ENCODE measurements around the gene CCSER1.
"Not testable (repeated sequence)": the region's sequence is repeated elsewhere in the genome, so short reads cannot be mapped to it uniquely, and the experiment has no call there.

Gene CCSER1

DNA sequence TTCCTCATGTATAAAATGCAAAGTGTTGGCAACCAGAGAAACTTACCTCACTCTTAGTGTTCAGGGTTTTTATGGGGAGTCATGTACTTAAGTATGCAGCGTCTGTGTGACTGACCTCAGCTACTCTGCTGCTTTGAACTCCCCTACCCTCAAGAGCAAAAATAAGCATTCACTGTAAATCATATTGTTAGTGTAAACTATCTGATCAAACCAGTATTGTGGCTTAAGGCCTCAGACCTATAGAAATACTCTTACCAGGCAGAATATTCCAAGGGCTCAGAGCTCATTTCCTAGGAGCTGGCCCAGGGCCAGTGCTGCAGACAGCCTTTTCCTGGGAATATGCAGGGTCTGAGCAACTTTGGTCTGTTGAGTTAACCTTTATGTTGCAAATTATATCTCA is 453.1 kb downstream of the CCSER1 start:
- DNase-seq: no peak

DNA sequence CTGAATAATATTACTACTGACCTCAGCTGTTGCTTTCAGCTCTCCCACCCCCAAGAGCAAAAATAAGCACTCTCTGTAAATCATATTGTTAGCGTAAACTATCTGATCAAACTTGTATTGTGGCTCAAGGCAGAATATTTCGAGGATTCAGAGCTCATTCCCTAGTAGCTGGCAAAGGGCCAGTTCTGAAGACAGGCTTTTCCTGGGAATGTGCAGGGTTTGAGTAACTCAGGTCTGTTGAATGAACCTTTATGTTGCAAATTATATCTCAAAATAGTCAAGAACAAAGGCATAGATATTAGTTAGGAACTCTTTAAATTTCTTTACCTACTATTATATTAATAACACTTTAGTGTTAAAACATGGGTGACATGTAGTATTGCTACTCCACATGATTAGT is 454.9 kb downstream of the CCSER1 start:
- no peak for DNase-seq

DNA sequence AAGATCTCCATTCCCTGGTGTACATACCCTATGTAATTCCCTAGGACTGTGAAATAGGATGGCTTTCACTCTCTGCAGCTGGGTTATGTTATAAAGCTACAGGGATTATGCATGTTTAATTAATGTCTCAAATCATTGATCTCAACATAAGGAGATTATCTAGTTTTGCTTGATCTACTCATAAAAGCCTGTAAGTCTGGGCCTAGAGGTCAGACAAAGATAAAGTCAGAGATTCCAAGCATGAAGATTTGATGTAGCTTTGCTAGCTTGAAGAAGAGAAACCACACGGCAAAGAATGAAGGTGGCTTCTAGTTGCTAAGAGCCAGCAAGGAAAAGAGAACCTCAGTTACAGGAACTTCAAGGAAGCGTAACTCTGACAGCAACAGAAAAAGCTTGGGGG is 456.9 kb downstream of the CCSER1 start:
- no peak for DNase-seq

DNA sequence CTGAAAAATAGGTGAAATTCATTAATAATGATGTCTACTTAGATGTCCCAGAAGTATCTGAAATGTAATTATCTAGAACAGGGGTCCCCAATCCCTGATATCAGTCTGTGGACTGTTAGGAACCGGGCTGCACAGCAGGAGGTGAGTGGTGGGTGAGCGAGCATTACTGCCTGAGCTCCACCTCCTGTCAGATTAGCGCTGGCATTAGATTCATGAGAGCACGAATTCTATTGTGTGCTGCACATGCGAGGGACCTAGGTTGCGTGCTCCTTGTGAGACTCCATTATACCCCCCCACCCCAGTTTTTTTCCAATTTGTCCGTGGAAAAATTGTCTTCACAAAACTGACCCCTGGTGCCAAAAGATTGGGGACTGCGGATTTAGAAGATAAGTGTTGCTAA is 458.8 kb downstream of the CCSER1 start:
- no peak for DNase-seq

DNA sequence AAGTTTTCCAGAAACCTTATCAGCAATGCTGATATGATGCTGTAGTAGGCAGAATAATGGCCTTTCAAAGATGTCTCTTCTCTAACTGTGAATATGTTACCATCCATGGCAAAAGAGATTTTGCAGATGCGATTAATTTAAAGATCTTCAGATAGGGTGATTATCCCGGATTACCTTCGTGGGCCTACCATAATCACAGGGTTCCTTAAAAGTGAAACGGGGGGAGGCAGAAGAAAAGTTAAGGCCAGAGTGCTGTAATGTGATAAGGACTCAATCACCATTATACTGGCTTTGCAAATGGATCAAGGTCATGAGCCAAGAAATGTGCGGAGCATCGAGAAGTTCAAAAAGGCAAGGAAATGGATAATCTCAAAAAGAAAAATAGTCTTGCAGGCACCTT is 459.6 kb downstream of the CCSER1 start:
- DNase-seq: no peak

DNA sequence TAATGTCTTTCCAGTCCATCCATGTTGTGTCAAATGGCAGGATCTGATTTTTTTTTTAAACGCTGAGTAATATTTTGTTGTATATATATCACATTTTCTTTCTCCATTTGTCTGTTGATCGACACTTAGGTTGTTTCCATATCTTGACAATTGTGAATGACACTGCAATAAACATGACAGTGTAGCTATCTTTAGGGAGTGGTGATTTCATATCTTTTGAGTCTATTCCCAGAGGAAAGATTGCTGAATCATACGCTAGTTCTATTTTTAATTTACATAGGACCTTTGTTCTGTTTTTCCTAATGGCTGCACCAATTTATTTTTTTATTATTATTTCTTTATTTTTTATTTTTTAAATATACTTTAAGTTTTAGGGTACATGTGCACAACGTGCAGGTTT is 470.7 kb downstream of the CCSER1 start:
- no peak for DNase-seq

DNA sequence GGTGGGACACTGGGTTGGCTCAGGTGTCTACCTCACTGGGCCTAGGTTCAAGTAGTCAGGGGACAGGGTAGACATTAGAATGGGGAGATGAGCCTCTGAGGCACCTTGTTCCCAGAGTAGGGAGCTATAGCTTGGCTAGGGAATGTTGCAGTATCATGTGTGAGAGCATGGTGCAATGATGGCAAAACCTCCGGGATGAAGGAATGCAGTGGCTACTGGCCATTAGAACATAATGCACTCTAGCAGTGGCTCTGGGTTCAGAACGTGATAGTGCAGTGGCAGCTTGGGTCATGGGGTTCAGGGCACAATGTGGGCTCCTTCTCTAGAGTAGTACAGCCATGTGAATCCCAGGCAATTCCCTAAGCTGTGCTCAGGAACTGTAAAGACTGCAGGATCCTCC is 471.5 kb downstream of the CCSER1 start:
- DNase-seq: no peak

DNA sequence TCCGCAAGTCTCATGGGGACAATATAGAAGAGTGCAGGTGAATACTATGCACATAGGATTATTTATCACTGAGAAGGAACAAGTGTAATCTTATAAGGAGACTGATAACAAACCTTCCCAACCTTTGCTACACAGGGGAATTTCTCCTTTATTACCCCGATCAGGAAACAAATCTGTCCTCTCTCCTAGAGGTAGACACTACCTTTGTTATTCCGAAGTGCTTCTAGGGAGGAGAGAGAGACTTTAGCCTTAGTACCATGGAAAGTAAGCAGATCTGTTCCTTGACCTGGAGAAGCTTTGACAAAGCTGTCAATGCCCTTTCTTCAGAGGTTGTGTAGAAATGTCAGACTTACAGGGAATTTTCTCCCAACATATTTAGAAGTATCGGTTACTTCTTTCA is 475.5 kb downstream of the CCSER1 start:
- DNase-seq: no peak

DNA sequence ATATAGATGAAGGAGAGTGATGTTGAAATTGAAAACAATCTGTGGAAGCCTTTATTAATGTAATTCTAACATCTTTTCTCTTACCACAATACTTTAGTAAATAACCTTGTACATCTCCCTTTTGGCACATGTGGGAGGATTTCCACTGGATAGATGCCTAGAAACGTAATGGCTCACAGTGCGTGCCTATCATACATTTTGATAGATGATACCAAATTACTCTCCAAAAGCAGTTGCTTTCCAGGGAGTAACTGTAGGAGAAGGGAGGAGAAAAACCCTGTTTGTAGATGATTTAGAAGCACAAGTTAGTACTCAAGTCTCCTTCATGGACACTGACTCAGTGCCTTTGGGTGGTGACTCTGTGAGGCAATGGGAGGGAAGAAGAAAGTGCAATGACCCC is 476.3 kb downstream of the CCSER1 start:
- DNase-seq: no peak

DNA sequence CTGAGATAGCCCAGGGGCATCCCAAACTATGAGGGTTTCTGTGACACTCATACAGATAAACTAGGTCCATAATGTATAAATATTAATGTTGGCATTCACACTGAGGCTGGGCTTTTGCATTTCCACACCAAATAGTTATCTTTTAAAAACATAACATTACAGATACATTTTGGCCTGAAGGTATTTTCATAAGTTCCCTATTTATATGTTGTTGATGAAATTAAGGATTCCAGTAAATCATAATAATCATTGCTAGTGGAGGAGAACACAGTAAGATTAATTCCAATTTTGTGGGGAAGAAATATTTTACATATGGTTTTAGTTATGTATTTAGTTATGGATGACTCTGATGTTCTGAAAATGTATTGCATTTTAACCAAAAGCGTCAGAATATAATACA is 479.6 kb downstream of the CCSER1 start:
- no peak for DNase-seq

DNA sequence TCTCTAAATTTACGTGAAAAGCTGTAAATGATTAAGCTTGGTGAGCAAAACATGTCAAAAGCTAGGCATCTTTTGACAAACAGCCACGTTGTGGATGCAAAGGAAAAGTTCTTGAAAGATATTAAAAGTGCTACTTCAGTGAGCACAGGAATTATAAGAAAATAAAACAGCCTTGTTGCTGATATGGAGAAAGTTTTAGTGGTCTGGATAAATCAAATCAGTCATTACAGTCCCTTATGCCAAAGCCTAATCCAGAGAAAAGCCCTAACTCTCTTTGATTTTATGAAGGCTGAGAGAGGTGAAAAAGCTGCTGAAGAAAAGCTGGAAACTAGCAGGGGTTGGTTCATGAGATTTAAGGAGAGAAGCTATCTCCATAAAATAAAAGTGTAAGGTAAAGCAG is 487.2 kb downstream of the CCSER1 start:
- DNase-seq: no peak

DNA sequence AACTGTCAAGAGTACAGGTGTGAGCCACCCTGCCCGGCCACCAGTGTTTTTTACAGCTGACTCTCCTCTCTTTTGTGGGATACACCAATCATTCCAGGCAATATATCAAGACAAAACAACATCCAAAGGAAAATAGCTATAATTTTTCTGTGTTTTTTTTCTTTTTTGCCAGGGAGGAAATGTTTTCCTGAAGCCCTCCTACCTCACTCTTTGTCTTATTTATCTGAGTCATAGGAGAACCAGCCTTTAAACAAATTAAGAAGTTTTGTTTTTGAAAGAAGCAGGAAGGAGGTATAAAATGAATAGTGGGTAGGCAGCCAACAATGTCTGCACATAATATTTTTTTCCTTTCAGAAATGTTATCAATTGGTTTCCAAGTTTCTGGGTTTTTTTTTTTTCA is 493.9 kb downstream of the CCSER1 start:
- DNase-seq: no peak

DNA sequence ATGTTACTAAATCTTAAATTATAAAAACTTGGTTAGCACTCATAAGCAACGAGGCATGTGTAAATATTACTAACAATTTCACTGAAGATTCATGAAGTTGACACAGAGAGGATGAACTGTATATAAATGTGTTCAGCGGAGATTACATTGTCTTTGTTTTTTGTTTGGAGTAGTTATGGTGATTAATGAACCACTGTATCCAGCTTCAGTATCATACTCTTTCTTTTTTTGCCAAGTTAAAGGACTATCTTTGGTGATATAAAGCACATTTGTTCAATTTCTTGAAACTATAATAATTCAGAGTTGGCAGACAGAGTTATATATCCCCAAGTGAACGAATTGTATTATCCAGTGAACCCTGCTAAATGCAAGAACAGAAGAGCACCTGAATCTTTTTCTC is 497.6 kb downstream of the CCSER1 start:
- no peak for DNase-seq

DNA sequence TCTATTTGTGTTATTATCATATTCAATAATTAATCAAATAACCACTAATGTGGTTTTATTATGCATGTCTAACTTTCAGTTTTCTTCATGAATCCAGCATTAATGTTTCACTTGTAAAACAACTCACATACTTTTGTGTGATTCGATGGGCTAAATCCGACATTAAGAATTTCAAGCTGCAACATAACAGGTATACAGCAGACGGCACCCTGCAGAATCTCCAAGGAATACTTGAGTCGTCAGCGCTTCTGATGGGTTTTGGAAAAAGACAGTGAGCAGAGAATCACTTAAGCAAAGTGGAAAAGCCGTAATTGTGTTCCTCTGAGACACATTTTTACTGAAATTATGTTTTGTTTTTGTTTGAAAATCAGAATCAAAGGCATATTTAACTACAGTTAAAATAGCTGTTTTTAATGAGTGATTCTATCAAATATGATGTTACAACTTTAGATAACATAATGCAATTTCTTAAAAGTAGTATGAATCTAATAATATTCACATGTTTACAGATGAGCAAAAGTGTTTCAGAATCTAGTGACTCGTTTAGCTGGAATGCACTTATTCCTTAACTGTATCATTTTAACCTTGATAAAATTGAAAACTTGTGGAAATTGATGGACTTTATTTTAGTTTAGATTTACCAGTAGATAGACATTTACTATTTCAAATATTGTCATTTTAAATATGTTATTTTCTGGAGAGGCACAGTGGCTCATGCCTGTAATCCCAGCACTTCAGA is 514.8 kb downstream of the CCSER1 start:
- no peak for DNase-seq

DNA sequence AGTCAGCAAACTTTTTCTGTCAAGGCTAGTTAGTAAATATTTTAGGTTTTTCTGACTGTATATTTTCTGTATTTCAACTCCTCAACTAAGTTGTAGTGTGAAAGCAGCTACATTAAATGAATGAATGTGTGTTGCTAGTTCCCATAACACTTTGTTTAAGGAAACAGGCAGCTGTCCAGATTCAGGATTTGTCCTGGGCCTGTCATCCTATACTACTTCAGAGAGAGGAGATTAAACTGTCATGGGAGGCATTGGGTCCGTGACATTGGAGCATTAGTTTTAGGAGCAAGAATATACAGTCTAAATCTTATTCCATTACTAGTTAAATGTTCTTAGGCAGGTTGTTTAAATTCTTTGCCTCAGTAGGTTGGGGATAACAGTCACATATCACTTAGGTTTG is 516.0 kb downstream of the CCSER1 start:
- no peak for DNase-seq

DNA sequence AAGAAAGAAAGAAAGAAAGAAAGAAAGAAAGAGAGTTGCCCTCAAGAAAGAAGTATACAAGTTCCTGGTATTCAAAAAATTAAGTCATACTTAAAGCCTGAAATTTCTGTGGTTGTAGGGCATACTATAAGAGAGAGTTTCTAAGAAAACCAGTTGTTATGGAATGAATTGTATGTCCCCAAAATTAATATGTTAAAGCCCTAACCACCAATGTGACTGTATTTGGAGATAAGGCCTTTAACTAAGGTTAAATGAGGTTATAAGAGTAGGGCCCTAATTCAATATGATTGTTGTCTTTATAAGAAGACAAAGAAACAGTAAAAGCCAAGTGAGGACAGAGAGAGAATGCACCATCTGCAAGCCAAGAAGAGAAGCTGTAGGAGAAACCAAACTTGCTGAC is 521.1 kb downstream of the CCSER1 start:
- no peak for DNase-seq

DNA sequence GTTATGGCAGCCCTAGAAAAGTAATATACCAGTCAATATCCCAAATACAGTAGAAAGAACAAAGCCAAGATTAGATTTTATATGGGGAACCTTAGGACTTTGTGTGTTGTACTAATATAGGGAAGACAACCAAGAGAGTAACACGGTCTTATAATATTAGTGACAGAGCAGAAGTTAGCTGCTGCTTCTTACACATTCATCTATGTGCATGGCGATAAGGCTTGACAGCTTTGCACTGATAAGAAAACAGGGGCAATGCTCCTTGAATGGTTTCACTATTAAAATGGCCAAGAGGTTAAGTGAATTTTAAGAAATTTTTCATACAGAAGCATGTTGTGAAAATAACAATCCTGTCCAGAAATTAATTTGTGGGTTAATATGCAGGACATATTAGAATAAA is 521.6 kb downstream of the CCSER1 start:
- DNase-seq: no peak

DNA sequence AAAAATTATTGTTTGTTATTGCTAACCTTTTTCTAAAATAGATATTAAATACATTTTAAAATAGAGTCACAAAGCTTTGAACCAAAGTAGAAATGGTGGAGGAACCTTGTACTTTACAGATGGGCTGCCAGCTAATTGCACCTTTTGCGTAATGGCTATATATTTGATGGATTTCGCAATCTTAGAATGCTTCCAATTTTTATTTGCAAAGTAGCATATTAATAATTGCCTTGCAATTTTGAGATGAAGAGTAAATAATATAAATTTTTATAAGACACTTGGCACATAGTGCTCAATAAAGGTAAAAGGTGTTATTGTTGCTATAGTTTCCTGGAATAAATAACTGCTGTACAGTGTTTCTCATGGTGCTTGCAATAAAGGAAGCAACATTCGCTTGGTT is 533.5 kb downstream of the CCSER1 start:
- no peak for DNase-seq

DNA sequence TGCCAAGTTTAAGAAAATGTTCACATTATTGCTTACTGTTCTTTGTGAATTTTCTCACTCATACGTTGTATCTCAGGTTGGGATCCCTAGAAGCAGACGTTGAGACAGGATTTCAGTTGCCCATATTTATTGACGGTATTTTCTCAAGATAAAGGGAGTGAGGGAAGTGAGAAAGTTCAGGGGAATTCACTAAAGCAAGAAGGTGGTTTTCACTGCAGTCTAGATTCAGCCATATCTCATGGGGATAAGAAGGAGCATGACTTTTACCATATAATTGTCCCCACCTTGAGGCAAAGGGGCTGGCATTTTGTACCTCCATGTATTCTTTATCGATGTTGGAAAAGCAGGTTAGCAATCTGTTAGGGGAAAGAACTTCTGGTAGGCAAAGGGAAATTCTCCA is 543.0 kb downstream of the CCSER1 start:
- DNase-seq: no peak

DNA sequence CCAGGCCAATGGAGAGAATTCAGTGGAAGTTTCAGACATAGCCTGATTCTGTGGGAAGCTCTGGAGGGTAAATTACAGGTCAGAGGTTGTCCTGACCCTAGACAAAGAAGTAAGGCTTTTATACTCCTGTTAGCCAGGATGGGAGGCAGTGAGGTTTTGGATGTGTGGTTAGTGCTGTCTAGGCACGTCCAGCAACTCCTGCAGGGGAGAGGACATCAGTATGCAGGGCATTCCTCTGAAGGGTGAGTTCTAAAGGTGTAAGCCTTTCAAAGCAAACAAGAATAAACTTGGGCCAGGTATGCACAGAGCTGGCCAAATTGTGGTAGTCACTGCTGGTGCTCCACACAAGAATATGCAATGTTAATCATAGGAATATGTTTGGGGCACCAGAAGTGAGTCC is 562.5 kb downstream of the CCSER1 start:
- DNase-seq: no peak

DNA sequence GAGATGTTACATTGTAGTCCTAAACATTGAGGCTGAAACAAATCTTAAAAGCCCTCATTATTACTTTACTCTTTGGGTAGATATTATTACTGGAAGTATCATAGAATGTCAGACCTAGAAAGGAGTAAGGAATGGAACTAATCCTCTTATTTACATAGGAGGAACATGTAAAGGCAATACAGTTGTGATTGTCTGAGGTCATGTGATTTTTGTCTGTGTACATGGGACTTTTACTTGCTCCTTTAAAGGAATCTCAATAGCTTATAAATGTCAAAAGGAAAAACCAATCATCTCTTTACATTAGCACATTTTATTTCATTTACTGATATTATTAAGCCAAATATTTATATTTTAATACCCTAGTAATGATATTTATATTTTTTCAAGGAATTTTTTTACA is 568.2 kb downstream of the CCSER1 start:
- no peak for DNase-seq

DNA sequence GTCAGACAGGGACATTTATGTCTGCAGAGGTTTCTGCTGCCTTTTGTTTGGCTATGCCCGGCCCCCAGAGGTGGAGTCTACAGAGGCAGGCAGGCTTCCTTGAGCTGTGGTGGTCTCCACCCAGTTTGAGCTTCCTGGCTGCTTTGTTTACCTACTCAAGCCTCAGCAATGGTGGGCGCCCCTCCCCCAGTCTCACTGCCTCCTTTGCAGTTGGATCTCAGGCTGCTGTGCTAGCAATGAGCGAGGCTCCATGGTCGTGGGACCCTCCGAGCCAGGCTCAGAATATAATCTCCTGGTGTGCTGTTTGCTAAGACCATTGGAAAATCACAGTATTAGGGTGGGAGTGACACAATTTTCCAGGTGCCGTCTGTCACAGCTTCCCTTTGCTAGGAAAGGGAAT is 578.3 kb downstream of the CCSER1 start:
- DNase-seq: not testable (repeated sequence)

DNA sequence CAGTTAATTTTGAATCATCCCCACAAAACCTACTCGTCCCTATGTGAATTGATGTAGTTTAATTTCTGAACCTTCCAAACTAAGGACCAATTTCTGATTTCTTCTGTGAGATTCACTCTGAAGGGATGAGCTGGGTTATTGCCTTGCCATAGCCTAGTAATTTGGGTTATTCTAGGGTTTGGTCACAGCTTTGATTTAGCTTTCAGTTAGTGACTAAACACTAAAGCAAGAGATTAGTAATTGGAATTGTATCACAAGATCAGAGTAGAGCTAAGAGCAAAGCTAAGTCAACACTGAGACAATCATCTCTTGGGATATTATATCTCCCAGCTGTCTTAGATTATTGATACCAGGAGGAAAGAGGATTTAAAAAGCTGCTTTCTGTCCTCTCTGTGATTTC is 588.0 kb downstream of the CCSER1 start:
- no peak for DNase-seq

DNA sequence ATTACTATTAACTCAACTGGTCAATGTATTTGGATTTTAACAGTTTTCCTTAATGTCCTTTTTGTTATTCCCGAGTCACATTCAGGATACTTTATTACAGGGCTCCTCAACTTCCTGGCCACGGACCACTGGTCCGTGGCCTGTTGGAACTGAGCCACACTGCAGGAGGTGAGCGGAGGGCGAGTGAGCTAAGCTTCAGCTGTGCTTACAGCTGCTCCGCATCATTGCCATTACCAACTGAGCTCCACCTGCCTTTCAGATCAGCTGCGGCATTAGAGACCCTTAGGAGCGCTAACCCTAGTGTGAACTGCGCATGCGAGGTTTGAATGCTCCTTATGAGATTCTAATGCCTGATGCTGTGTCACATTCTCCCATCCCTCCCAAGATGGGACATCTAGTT is 591.7 kb downstream of the CCSER1 start:
- DNase-seq: no peak

DNA sequence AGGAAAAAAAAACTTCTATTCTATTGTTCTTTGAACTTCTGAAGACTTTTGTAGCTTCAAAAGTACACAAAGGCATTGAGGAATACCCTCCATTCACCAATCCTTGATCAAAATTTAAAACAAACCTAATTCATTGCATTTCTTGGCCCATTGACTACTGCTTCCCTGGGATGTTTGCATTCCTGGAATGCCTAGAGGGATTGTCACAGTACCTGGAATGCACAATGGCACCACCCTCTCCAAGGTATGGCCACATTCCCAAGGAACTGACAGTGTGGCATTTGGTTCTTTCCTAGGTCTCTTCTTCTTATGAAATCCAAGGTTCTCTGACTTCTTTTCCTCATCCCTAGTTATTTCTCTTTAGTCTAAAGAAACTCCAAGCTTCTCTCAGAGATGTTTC is 600.7 kb downstream of the CCSER1 start:
- no peak for DNase-seq

DNA sequence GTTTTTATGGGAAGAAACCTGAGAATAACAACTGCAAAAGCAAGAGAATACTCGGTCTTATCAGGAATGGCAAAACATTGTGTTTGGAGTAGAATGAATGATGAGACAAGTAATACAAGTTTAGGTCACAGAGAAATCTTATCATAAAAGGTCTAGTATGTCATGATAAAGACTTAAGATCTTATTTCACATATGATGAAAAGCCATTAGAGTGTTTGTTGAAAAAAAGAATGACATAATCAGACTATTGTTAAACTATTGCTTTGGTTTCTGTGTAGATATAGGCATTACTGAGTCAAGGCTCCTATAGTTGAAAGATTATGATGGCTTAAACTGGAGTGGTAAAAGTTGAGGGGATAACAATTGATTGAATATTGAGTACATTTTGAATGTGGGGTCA is 603.6 kb downstream of the CCSER1 start:
- no peak for DNase-seq

All from CD4-positive, alpha-beta T cell treated with Interleukin-1 beta for 1 hour (primary cell).